HepG2 (cell line): Measurements from ENCODE around the gene FRMD3. TPM values are rescaled to one million over a fixed set of nuclear protein-coding genes. Genes with fewer than 3 reads are reported as not detected.

Experiments
- ATAC-seq: fragments of 200-7000 bp; cut with Tn5 transposase; 3 replicates; pipeline ENCODE4 v1.9.1; 2020; ENCODE audit warnings: mild to moderate bottlenecking, moderate library complexity
- BruUV-seq: library from RNA; stranded (reverse); fragments of 400-500 nt; replicated peaks from 2 replicates; lab custom pipeline; 2021; lab: Mats Ljungman, UMichigan
- CTCF ChIA-PET: fragments of 300-600 bp; formaldehyde crosslinking; extraction: SDS; loops from one replicate; lab custom pipeline; 2021; ENCODE audit warnings: low total read pairs, inconsistent platforms, low intra/inter-chr PET ratio; lab: Yijun Ruan, JAX
- POLR2A ChIA-PET: fragments of 350-600 bp; sonication (Branson Sonifier 250); formaldehyde crosslinking; loops from one replicate; lab custom pipeline; 2020; ENCODE audit warnings: antibody characterized with exemption, inconsistent platforms; lab: Yijun Ruan, JAX
- DNase-seq: peaks from one replicate; pipeline ENCODE4 v3.0.0-alpha.2; 2015; ENCODE audit warnings: low spot score
- FAIRE-seq: peaks from 3 replicates; lab custom pipeline; 2011; peaks lifted over from hg19 to GRCh38; lab: Jason Lieb, UNC
- H2AFZ ChIP-seq: one replicate; pipeline ENCODE4 v1.6.1; 2011; ENCODE audit warnings: low read length, inconsistent platforms
- H3K27ac ChIP-seq: fragments of 300-600 bp; 3 replicates; pipeline ENCODE4 v1.8.0; 2011; ENCODE audit warnings: mixed run types, mild to moderate bottlenecking, mixed read lengths, low read length, inconsistent platforms; ENCODE audit not compliant: insufficient read depth; ENCODE audit errors: extremely low read length
- H3K27me3 ChIP-seq, 2 experiments: fragments of 200-600 bp in 1 of 2; 2 replicates in 1 of 2; 3 replicates in 1 of 2; pipeline versions ENCODE4 v1.6.0 to v1.8.0; 2011; ENCODE audit warnings: low read length in 2 of 2, mild to moderate bottlenecking in 2 of 2, moderate library complexity in 2 of 2, inconsistent platforms in 1 of 2; ENCODE audit not compliant: insufficient read depth in 2 of 2, control insufficient read depth in 1 of 2
- H3K36me3 ChIP-seq, 2 experiments: fragments of 200-600 bp in 1 of 2; replicated peaks in 1 of 2; 2 replicates in 1 of 2; 3 replicates in 1 of 2; pipeline versions ENCODE4 v1.5.1 to v1.8.0; 2011; ENCODE audit warnings: low read length in 2 of 2, inconsistent platforms in 1 of 2; ENCODE audit not compliant: insufficient read depth in 2 of 2, control insufficient read depth in 1 of 2
- H3K4me1 ChIP-seq: 2 replicates; pipeline ENCODE4 v1.5.1; 2012; ENCODE audit warnings: low read length, inconsistent platforms; ENCODE audit not compliant: insufficient read depth
- H3K4me2 ChIP-seq: 2 replicates; pipeline ENCODE4 v1.6.0; 2011; ENCODE audit warnings: low read depth, low read length, inconsistent platforms
- H3K4me3 ChIP-seq, 3 experiments: fragments of 200-600 bp in 1 of 3; sonication (generic), shearing (Covaris generic) in 1 of 3; replicated peaks in 1 of 3; 2 replicates each; pipeline ENCODE4 v1.5.1; 2011 to 2016; ENCODE audit warnings: low read length in 3 of 3, inconsistent platforms in 2 of 3, low read depth in 2 of 3, mild to moderate bottlenecking in 2 of 3, control low read depth in 1 of 3, mixed read lengths in 1 of 3; ENCODE audit not compliant: insufficient read depth in 1 of 3
- H3K79me2 ChIP-seq: one replicate; pipeline ENCODE4 v1.6.1; 2011; ENCODE audit warnings: low read length, inconsistent platforms; ENCODE audit not compliant: insufficient read depth
- H3K9ac ChIP-seq: 2 replicates; pipeline ENCODE4 v1.6.0; 2011; ENCODE audit warnings: mild to moderate bottlenecking, low read depth, low read length, inconsistent platforms; ENCODE audit not compliant: insufficient read depth
- H3K9me3 ChIP-seq: 2 replicates; pipeline ENCODE4 v1.5.1; 2012; ENCODE audit warnings: mild to moderate bottlenecking, low read length
- H4K20me1 ChIP-seq: 2 replicates; pipeline ENCODE4 v1.6.0; 2011; ENCODE audit warnings: inconsistent platforms, mild to moderate bottlenecking, low read length, moderate library complexity; ENCODE audit not compliant: insufficient read depth
- FOSL1 ChIP-seq: sonication (generic); formaldehyde crosslinking; IDR thresholded peaks from 2 replicates; pipeline ENCODE4 v1.9.0; 2021; ENCODE audit warnings: missing genetic modification reagents, borderline replicate concordance
- HDAC6 ChIP-seq: fragments of 200-600 bp; sonication (generic); IDR thresholded peaks from 2 replicates; pipeline ENCODE4 v1.7.0; 2017; ENCODE audit warnings: mild to moderate bottlenecking, antibody characterized with exemption, low read length, low read depth
- JUN ChIP-seq: sonication (generic); formaldehyde crosslinking; IDR thresholded peaks from 2 replicates; pipeline ENCODE4 v1.4.0; 2020; ENCODE audit warnings: mild to moderate bottlenecking, missing genetic modification reagents
- SMYD3 ChIP-seq: sonication (generic); formaldehyde crosslinking; IDR thresholded peaks from 2 replicates; pipeline ENCODE4 v1.8.1; 2023; ENCODE audit warnings: mild to moderate bottlenecking, missing genetic modification reagents
- SRSF4 ChIP-seq: fragments of 200-400 bp; formaldehyde crosslinking; IDR thresholded peaks from one replicate; pipeline ENCODE4 v1.6.1; 2018; ENCODE audit warnings: mild to moderate bottlenecking, low read depth, low read length, moderate library complexity; ENCODE audit not compliant: poor library complexity, severe bottlenecking
- TCF7 ChIP-seq: sonication (generic); IDR thresholded peaks from 2 replicates; pipeline ENCODE4 v1.6.1; 2016; ENCODE audit warnings: antibody characterized with exemption, low read depth
- ZBTB43 ChIP-seq: sonication (generic); formaldehyde crosslinking; conservative IDR thresholded peaks from 2 replicates; pipeline ENCODE4 v1.4.0; 2020; ENCODE audit warnings: missing genetic modification reagents
- ZBTB7A ChIP-seq: sonication (generic); formaldehyde crosslinking; IDR thresholded peaks from 2 replicates; pipeline ENCODE4 v1.8.0; 2022; ENCODE audit warnings: mild to moderate bottlenecking, missing genetic modification reagents
- ZNF556 ChIP-seq: sonication (generic); formaldehyde crosslinking; IDR thresholded peaks from 2 replicates; pipeline ENCODE4 v1.4.0; 2020; ENCODE audit warnings: mild to moderate bottlenecking, missing genetic modification reagents, borderline replicate concordance
- ZNF597 ChIP-seq: sonication (generic); formaldehyde crosslinking; IDR thresholded peaks from 2 replicates; pipeline ENCODE4 v1.5.0; 2020; ENCODE audit warnings: missing genetic modification reagents
- ZNF615 ChIP-seq: sonication (generic); formaldehyde crosslinking; IDR thresholded peaks from 2 replicates; pipeline ENCODE4 v1.5.0; 2020; ENCODE audit warnings: mild to moderate bottlenecking, missing genetic modification reagents, borderline replicate concordance
- ZNF788 ChIP-seq: sonication (generic); formaldehyde crosslinking; IDR thresholded peaks from 2 replicates; pipeline ENCODE4 v1.5.0; 2020; ENCODE audit warnings: mild to moderate bottlenecking, missing genetic modification reagents, borderline replicate concordance
- WGBS: methylation state at CpG from one replicate; pipeline ENCODE4 v1.1.6; 2017; ENCODE audit warnings: low lambda C conversion rate; 5-methylcytosine and 5-hydroxymethylcytosine counted together
- in situ Hi-C: cut with HindIII; loops from 2 replicates; pipeline ENCODE4 v1.10.0; 2017; ENCODE audit warnings: low pct_unique_long_range_greater_than_20kb; ENCODE audit not compliant: extremely low pct_ligation_motif_present
- intact Hi-C: fragments of 100-400 bp; cut with micrococcal nuclease; formaldehyde crosslinking; loops from one replicate; pipeline ENCODE4 v1.10.0; 2022; ENCODE audit not compliant: unreplicated experiment
- polyA plus RNA-seq, 8 experiments: library from polyadenylated mRNA; depleted of rRNA in 3 of 8; stranded (reverse) in 7 of 8; unstranded in 1 of 8; fragments of >200 nt; fragmentation: Illumina TruSeq in 4 of 8; extraction: Trizol in 4 of 8; gene quantifications; 2 replicates each; pipeline versions ENCODE4 v1.2.1 to v1.2.3, GENCODE V29; 2011 to 2016; ENCODE audit warnings: low read depth in 4 of 8, missing spikeins in 1 of 8, mixed read lengths in 1 of 8; ENCODE audit not compliant: insufficient read depth in 1 of 8
- total RNA-seq, 5 experiments: library from RNA; depleted of rRNA; stranded (reverse); fragments of >200 nt; fragmentation: Illumina TruSeq; extraction: Trizol; gene quantifications; 2 replicates each; pipeline ENCODE4 v1.2.3, GENCODE V29; 2016; ENCODE audit warnings: low read depth in 1 of 5
- TF ChIP-seq, protein P1 (sequence below): sonication (generic); formaldehyde crosslinking; IDR thresholded peaks from 2 replicates; pipeline ENCODE4 v1.4.0; 2020; ENCODE audit warnings: missing genetic modification reagents

FRMD3 gene
- total and polyA plus RNA-seq, 2 of the 13 experiments (the other 11 are each of a cell fraction or from before 2014, with no cell fraction given) = 3.2 to 7.7 TPM

DNA sequence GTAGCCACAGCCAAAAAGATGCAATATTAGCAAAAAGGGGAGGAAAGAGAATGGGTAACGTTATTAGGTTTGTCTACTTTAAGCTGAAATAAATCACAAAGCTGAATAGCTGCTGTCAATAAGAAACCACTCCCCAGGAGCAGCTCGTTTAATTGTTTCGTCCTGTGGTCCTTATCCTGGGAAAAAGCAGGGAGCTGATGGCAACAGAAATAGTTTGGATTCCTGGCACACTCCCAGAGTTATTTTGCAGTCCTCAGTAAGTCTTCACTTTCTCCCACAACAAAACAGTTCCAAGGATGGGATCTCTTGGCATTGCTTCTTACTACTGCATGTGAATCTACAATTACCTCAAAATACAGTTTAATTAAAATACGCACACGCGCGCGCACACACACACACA lies 28.8 kb downstream of the FRMD3 start:
- 89% methylated on average over 8 of the region's 8 CpGs for whole genome bisulfite sequencing
- ATAC-seq = no peak
- BruUV-seq = no TSS peak

DNA sequence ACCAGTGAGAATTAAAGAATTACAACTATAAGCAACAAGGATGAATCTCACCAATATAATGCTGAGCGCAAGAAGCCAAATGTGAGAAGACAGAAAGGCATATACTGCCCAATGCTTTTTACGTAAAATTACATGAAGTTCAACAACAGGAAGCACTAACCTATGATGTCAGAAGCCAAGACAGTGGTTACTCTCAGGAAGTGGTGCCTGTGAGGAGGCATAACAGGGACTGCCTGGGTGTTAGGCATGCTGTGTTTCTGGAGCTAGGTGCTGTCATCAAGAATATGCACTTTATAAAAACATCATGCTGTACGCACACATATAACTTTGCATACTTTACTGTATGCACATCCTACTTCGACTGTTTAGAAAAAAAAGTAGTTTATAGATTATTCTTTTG lies 30.1 kb downstream of the FRMD3 start:
- no peaks in the 10 kb centered on the region for H3K9me3 ChIP-seq
- DNase-seq (no peak), FAIRE-seq (no peak), ATAC-seq (no peak)
- no peak overlapping the region for H3K9ac ChIP-seq
- intact Hi-C loops (no loop called here), in situ Hi-C loops (no loop called here)
- H3K27ac ChIP-seq = no peak overlapping the region
- ChIA-PET POLR2A (no interaction called here), CTCF (no interaction called here)
- no peaks in the 10 kb centered on the region for H3K79me2 ChIP-seq
- H3K4me1 ChIP-seq = peaks cover 33% of the 10 kb centered on the region
- BruUV-seq = no TSS peak
- H3K36me3 ChIP-seq = peaks cover 0 to 7% of the 10 kb centered on the region in 2 experiments; a peak in 1 of 5 replicates
- no peaks in the 10 kb centered on the region for H4K20me1 ChIP-seq
- no peak overlapping the region for H3K4me2 ChIP-seq
- no peaks in the 10 kb centered on the region for H3K27me3 ChIP-seq
- H3K4me3 ChIP-seq = no peak overlapping the region
- no peak overlapping the region for H2AFZ ChIP-seq
- 97% methylated on average over 4 of the region's 4 CpGs for whole genome bisulfite sequencing
- TF ChIP-seq TCF7 (no peak), ZBTB43 (CRISPR knock-in tag) (no peak), ZNF788 (CRISPR knock-in tag) (no peak), SMYD3 (no peak), ZNF615 (CRISPR knock-in tag) (no peak), ZNF597 (no peak), JUN (no peak), ZBTB7A (CRISPR knock-in tag) (no peak), HDAC6 (no peak), ZNF556 (CRISPR knock-in tag) (no peak), SRSF4 (no peak)

More for the DNA sequence above, 28.8 kb downstream of the FRMD3 start:
- no peak overlapping the region for H3K4me2 ChIP-seq
- intact Hi-C loops = no loop called here
- H3K4me3 ChIP-seq = no peak overlapping the region
- H2AFZ ChIP-seq = no peak overlapping the region
- H3K36me3 ChIP-seq = peaks cover 0 to 7% of the 10 kb centered on the region in 2 experiments; a peak in 1 of 5 replicates
- H3K27me3 ChIP-seq = no peaks in the 10 kb centered on the region
- no peak overlapping the region for H3K27ac ChIP-seq
- peaks cover 38% of the 10 kb centered on the region for H3K4me1 ChIP-seq
- no peak overlapping the region for H3K9ac ChIP-seq
- H4K20me1 ChIP-seq = no peaks in the 10 kb centered on the region
- DNase-seq (no peak), FAIRE-seq (no peak)
- ChIA-PET CTCF (no interaction called here), POLR2A (no interaction called here)
- H3K9me3 ChIP-seq = no peaks in the 10 kb centered on the region
- in situ Hi-C loops = no loop called here
- peaks cover 6% of the 10 kb centered on the region for H3K79me2 ChIP-seq
- no peak for TF ChIP-seq FOSL1
- TF ChIP-seq, protein P1, sequence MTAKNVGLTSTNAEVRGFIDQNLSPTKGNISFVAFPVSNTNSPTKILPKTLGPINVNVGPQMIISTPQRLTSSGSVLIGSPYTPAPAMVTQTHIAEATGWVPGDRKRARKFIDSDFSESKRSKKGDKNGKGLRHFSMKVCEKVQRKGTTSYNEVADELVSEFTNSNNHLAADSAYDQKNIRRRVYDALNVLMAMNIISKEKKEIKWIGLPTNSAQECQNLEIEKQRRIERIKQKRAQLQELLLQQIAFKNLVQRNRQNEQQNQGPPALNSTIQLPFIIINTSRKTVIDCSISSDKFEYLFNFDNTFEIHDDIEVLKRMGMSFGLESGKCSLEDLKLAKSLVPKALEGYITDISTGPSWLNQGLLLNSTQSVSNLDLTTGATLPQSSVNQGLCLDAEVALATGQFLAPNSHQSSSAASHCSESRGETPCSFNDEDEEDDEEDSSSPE (CRISPR knock-in tag) = no peak
- TF ChIP-seq, all 625 proteins: peak for 0
